LNCAP (cell line): ENCODE data around the gene ERF.

Source experiments
- CTCF ChIP-seq: fragments of 450-650 bp; IDR thresholded peaks from 2 replicates; pipeline ENCODE4 v1.5.1; 2017; ENCODE audit warnings: mild to moderate bottlenecking

ERF gene

GRCh38 chr19:42294471-42295137 lies 39.7 kb upstream of the ERF start:
- no peak for TF ChIP-seq CTCF

GRCh38 chr19:42293948-42294347 lies 39.0 kb upstream of the ERF start:
- TF ChIP-seq CTCF: no peak

DNA sequence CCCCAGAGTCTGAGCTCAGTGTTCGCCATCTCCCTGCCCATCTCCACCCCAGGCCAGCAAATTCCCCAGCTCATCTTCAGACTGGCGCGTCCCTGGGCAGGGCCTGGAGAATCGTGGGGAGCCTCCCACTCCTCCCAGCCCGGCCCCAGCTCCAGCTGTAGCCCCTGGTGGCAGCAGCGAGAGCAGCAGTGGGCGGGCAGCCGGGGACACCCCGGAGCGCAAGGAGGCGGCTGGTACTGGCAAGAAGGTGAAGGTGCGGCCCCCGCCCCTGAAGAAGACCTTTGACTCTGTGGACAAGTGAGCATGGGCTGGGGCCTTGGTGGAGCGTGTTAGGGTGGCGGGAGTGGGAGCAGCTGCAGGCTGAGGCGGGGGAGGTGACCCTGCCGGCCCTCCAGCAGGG lies 38.6 kb upstream of the ERF start:
- TF ChIP-seq CTCF: no peak

- no peak for TF ChIP-seq CTCF
Measured at GRCh38 chr19:42292963-42293362, 38.0 kb upstream of the ERF start.

GRCh38 chr19:42292042-42292960 lies 37.4 kb upstream of the ERF start:
- no peak for TF ChIP-seq CTCF

- no peak for TF ChIP-seq CTCF
Measured at GRCh38 chr19:42291435-42291810, 36.5 kb upstream of the ERF start.

- TF ChIP-seq CTCF: no peak
Measured at GRCh38 chr19:42290523-42291434, 35.9 kb upstream of the ERF start.
